GM20000 (cell line): ENCODE data around the gene FRYL.

Experiments used
- DNase-seq: peaks from one replicate; pipeline ENCODE4 v3.0.0; 2012; ENCODE audit warnings: low spot score
- CTCF ChIP-seq: IDR thresholded peaks from 2 replicates; pipeline ENCODE4 v1.5.1; 2012; ENCODE audit warnings: mild to moderate bottlenecking, control low read depth; ENCODE audit errors: extremely low read depth, missing control alignments

FRYL gene

GRCh38 chr4:48571471-48571870 lies 208.6 kb downstream of the FRYL start:
- TF ChIP-seq CTCF: no peak

GRCh38 chr4:48570646-48571220 lies 209.3 kb downstream of the FRYL start:
- DNase-seq: no peak
- no peak for TF ChIP-seq CTCF

More at GRCh38 chr4:48571471-48571870, 208.6 kb downstream of the FRYL start:
- DNase-seq: no peak

- TF ChIP-seq CTCF: no peak
- DNase-seq: no peak
Observed at GRCh38 chr4:48566034-48566384, 214.1 kb downstream of the FRYL start.

- TF ChIP-seq CTCF: no peak
- no peak for DNase-seq
Observed at GRCh38 chr4:48565362-48566033, 214.6 kb downstream of the FRYL start.

GRCh38 chr4:48564151-48564550 lies 215.9 kb downstream of the FRYL start:
- no peak for DNase-seq
- TF ChIP-seq CTCF: no peak

- no peak for TF ChIP-seq CTCF
Observed at GRCh38 chr4:48558819-48559218, 221.3 kb downstream of the FRYL start.

GRCh38 chr4:48558026-48558425 lies 222.1 kb downstream of the FRYL start:
- no peak for DNase-seq
- TF ChIP-seq CTCF: no peak

More at GRCh38 chr4:48558819-48559218, 221.3 kb downstream of the FRYL start:
- DNase-seq: no peak
